Cerebellar nuclear complex (tissue), 1 donor: Measurements from ENCODE around the gene CBFB.
"Not testable (repeated sequence)": the region's sequence is repeated elsewhere in the genome, so short reads cannot be mapped to it uniquely, and the experiment has no call there.

Source experiments
- DNase-seq, 2 experiments: peaks; one replicate each; lab custom pipeline; 2025; lab: John Stamatoyannopoulos, UW

Gene CBFB

GRCh38 chr16:67028696-67029253 is at the start of gene CBFB:
CBFB (plus strand) TSS chr16:67029149; CDS start chr16:67029408, 259 bp downstream.
- DNase-seq = peak; percentile 28 to 43

- DNase-seq = no peak
Observed at GRCh38 chr16:66983033-66983432, 45.9 kb upstream of the CBFB start.

- DNase-seq = no peak
Observed at GRCh38 chr16:66984892-66985311, 44.0 kb upstream of the CBFB start.

GRCh38 chr16:66986559-66986958 is 42.4 kb upstream of the CBFB start:
- DNase-seq = no peak

GRCh38 chr16:66988197-66988788 is 40.7 kb upstream of the CBFB start, which contains the start of gene CES4A:
CES4A (plus strand) TSS chr16:66988589; CDS start chr16:66988773, 184 bp downstream.
- no peak for DNase-seq

GRCh38 chr16:66991545-66992077 is 37.3 kb upstream of the CBFB start:
- no peak for DNase-seq

- DNase-seq = not testable (repeated sequence)
Observed at GRCh38 chr16:66993558-66993957, 35.4 kb upstream of the CBFB start.

- no peak for DNase-seq
Observed at GRCh38 chr16:66996324-66996982, 32.5 kb upstream of the CBFB start.

- no peak for DNase-seq
Observed at GRCh38 chr16:66996983-66997358, 32.0 kb upstream of the CBFB start.

GRCh38 chr16:67000384-67001351 is 28.3 kb upstream of the CBFB start:
- peak in 1 of 2 experiments; percentile 63 for DNase-seq

GRCh38 chr16:67001726-67002125 is 27.2 kb upstream of the CBFB start:
- DNase-seq = no peak

GRCh38 chr16:67006930-67007658 is 21.9 kb upstream of the CBFB start:
- DNase-seq = no peak

GRCh38 chr16:67009158-67009557 is 19.8 kb upstream of the CBFB start:
- DNase-seq = no peak

GRCh38 chr16:67011274-67011673 is 17.7 kb upstream of the CBFB start:
- DNase-seq = no peak

GRCh38 chr16:67013233-67013822 is 15.6 kb upstream of the CBFB start:
- DNase-seq = no peak

GRCh38 chr16:67013823-67014633 is 14.9 kb upstream of the CBFB start:
- no peak for DNase-seq

GRCh38 chr16:67014634-67015312 is 14.2 kb upstream of the CBFB start:
- DNase-seq = no peak

GRCh38 chr16:67015313-67015731 is 13.6 kb upstream of the CBFB start:
- DNase-seq = no peak

- no peak for DNase-seq
Observed at GRCh38 chr16:67016143-67016542, 12.8 kb upstream of the CBFB start.
